DOHH2 (cell line): ENCODE results near the gene PHF2.

Experiments used
- CTCF ChIP-seq: fragments of 200-600 bp; sonication (generic); IDR thresholded peaks from one replicate; pipeline ENCODE4 v1.5.1; 2014; ENCODE audit warnings: antibody characterized with exemption, mild to moderate bottlenecking, low read depth, low read length; ENCODE audit not compliant: poor library complexity, severe bottlenecking
- EZH2phosphoT487 ChIP-seq: fragments of 200-600 bp; sonication (generic); IDR thresholded peaks from 2 replicates; pipeline ENCODE4 v1.6.1; 2017; ENCODE audit warnings: borderline replicate concordance, mild to moderate bottlenecking, antibody characterized with exemption, low read length, moderate library complexity, mixed read lengths

- TF ChIP-seq CTCF (no peak), EZH2phosphoT487 (no peak)
These were observed 39.7 kb downstream of the PHF2 start for GRCh38 chr9:93616044-93616443.
